Measurements from ENCODE around the gene TPP1. TPM values are rescaled to one million over a fixed set of nuclear protein-coding genes. Genes with fewer than 3 reads are reported as not detected.

TPP1 gene
- polyA plus RNA-seq, 1 donor (not counting 4 experiments of a cell fraction or from before 2014, with no cell fraction given): 55.3 TPM

DNA sequence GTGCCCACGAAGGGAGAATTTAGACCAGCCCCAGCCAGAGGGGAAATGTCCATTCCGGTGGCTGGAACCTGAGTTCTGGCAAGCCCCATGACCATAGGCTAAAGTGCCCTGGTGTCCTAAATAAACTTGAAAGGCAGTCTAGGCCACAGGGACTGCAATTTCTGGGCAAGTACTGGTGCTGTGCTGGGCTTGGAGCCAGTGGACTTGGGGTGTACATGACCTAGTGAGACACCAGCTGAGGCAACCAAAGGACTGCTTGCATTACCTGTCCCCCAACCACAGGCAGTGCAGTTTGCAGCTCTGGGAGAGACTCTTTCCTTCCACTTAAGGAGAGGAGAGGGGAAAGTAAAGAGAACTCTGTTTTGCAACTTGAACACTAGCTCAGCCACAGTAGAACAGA lies 39.5 kb downstream of the TPP1 start:
- H3K4me3 ChIP-seq (ENCODE audit: control insufficient read depth in 2 of 3, extremely low read depth in 1 of 3, insufficient read depth in 2 of 3, low read depth in 1 of 3, low read length in 3 of 3): no peak overlapping the region
- DNase-seq (ENCODE audit: low read depth, low spot score) (no peak), FAIRE-seq (no peak)
- no peak for TF ChIP-seq EZH2 (IDR thresholded peaks at IDR 0.05; ENCODE audit: low read length)
- TF ChIP-seq, protein P1, sequence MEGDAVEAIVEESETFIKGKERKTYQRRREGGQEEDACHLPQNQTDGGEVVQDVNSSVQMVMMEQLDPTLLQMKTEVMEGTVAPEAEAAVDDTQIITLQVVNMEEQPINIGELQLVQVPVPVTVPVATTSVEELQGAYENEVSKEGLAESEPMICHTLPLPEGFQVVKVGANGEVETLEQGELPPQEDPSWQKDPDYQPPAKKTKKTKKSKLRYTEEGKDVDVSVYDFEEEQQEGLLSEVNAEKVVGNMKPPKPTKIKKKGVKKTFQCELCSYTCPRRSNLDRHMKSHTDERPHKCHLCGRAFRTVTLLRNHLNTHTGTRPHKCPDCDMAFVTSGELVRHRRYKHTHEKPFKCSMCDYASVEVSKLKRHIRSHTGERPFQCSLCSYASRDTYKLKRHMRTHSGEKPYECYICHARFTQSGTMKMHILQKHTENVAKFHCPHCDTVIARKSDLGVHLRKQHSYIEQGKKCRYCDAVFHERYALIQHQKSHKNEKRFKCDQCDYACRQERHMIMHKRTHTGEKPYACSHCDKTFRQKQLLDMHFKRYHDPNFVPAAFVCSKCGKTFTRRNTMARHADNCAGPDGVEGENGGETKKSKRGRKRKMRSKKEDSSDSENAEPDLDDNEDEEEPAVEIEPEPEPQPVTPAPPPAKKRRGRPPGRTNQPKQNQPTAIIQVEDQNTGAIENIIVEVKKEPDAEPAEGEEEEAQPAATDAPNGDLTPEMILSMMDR (optimal IDR thresholded peaks at IDR 0.05 in 1 of 3, IDR thresholded peaks at IDR 0.05 in 1 of 3, conservative IDR thresholded peaks at IDR 0.05 in 1 of 3; ENCODE audit: extremely low read depth in 1 of 3, insufficient read depth in 2 of 3, low read length in 3 of 3): no peak
- no peaks in the 10 kb centered on the region for H4K20me1 ChIP-seq (ENCODE audit: control insufficient read depth, extremely low read depth, insufficient read depth, low read length)
- H3K9me3 ChIP-seq (ENCODE audit: control insufficient read depth, low read depth, low read length): peaks cover 3% of the 10 kb centered on the region
- no peak overlapping the region for H3K4me2 ChIP-seq (ENCODE audit: control insufficient read depth, extremely low read depth, insufficient read depth, low read depth, low read length)
- no peaks in the 10 kb centered on the region for H3K36me3 ChIP-seq (ENCODE audit: control insufficient read depth in 2 of 2, extremely low read depth in 1 of 2, insufficient read depth in 2 of 2, low read length in 2 of 2)
- H3K4me1 ChIP-seq (ENCODE audit: control insufficient read depth, extremely low read depth, insufficient read depth, low read length): no peaks in the 10 kb centered on the region
- no peaks in the 10 kb centered on the region for H3K27me3 ChIP-seq (ENCODE audit: control insufficient read depth, extremely low read depth, insufficient read depth, low read length)
- no peak overlapping the region for H2AFZ ChIP-seq (ENCODE audit: control insufficient read depth, low read length)
- no peaks in the 10 kb centered on the region for H3K9me1 ChIP-seq (ENCODE audit: control insufficient read depth, extremely low read depth, insufficient read depth, low read length)
- no peak overlapping the region for H3K27ac ChIP-seq (ENCODE audit: control insufficient read depth, insufficient read depth, low read length)
- dilution Hi-C loops (cut with MboI; ENCODE audit: extremely low pct_ligation_motif_present, low sequenced_read_pairs): no loop called here
- no peak overlapping the region for H3K9ac ChIP-seq (ENCODE audit: control insufficient read depth, extremely low read depth, insufficient read depth, low read length)
- H3K79me2 ChIP-seq (ENCODE audit: control insufficient read depth, insufficient read depth, low read length): no peaks in the 10 kb centered on the region

DNA sequence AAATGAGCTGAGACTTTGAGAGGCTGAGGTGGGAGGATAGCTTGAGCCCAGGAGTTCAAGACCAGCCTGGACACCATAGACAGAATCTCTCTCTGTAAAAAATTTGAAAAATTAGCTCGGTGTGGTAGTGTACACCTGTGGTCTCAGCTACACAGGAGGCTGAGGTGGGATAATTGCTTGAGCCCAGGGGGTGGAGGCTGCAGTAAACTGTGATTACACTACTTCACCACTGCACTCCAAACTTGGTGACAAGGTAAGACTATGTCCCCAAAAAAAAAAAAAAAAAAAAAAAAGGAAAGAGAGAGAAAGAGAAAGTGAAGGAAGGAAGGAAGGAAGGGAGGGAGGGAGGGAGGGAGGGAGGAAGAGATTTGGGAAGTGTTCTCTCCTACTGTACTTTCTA lies 41.1 kb downstream of the TPP1 start:
- H3K9me1 ChIP-seq (ENCODE audit: control insufficient read depth, extremely low read depth, insufficient read depth, low read length): no peaks in the 10 kb centered on the region
- H3K27me3 ChIP-seq (ENCODE audit: control insufficient read depth, extremely low read depth, insufficient read depth, low read length): no peaks in the 10 kb centered on the region
- TF ChIP-seq, protein P1 (optimal IDR thresholded peaks at IDR 0.05 in 1 of 3, IDR thresholded peaks at IDR 0.05 in 1 of 3, conservative IDR thresholded peaks at IDR 0.05 in 1 of 3; ENCODE audit: extremely low read depth in 1 of 3, insufficient read depth in 2 of 3, low read length in 3 of 3): no peak
- TF ChIP-seq EZH2 (IDR thresholded peaks at IDR 0.05; ENCODE audit: low read length): no peak
- H3K4me1 ChIP-seq (ENCODE audit: control insufficient read depth, extremely low read depth, insufficient read depth, low read length): no peaks in the 10 kb centered on the region
- no peak for DNase-seq (ENCODE audit: low read depth, low spot score)
- H3K27ac ChIP-seq (ENCODE audit: control insufficient read depth, insufficient read depth, low read length): no peak overlapping the region
- no peaks in the 10 kb centered on the region for H3K36me3 ChIP-seq (ENCODE audit: control insufficient read depth in 2 of 2, extremely low read depth in 1 of 2, insufficient read depth in 2 of 2, low read length in 2 of 2)
- no peak overlapping the region for H2AFZ ChIP-seq (ENCODE audit: control insufficient read depth, low read length)
- H3K79me2 ChIP-seq (ENCODE audit: control insufficient read depth, insufficient read depth, low read length): no peaks in the 10 kb centered on the region
- no peaks in the 10 kb centered on the region for H4K20me1 ChIP-seq (ENCODE audit: control insufficient read depth, extremely low read depth, insufficient read depth, low read length)
- no peak overlapping the region for H3K9ac ChIP-seq (ENCODE audit: control insufficient read depth, extremely low read depth, insufficient read depth, low read length)
- H3K9me3 ChIP-seq (ENCODE audit: control insufficient read depth, low read depth, low read length): no peaks in the 10 kb centered on the region
- dilution Hi-C loops (cut with MboI; ENCODE audit: extremely low pct_ligation_motif_present, low sequenced_read_pairs): no loop called here
- no peak for FAIRE-seq
- H3K4me3 ChIP-seq (ENCODE audit: control insufficient read depth in 2 of 3, extremely low read depth in 1 of 3, insufficient read depth in 2 of 3, low read depth in 1 of 3, low read length in 3 of 3): no peak overlapping the region
- no peak overlapping the region for H3K4me2 ChIP-seq (ENCODE audit: control insufficient read depth, extremely low read depth, insufficient read depth, low read depth, low read length)

All from keratinocyte (primary cell).